OCI-LY1 (cell line): ENCODE data around the gene R3HCC1L.
"Not testable (repeated sequence)": the region's sequence is repeated elsewhere in the genome, so short reads cannot be mapped to it uniquely, and the experiment has no call there.

Source experiments
- EZH2 ChIP-seq: fragments of 200-600 bp; sonication (generic), shearing (Covaris generic); IDR thresholded peaks from 2 replicates; pipeline ENCODE4 v1.8.0; 2017; ENCODE audit warnings: borderline replicate concordance, mixed run types, mild to moderate bottlenecking, antibody characterized with exemption, low read length, moderate library complexity, mixed read lengths
- TF ChIP-seq, protein P1 (sequence below): fragments of 200-600 bp; sonication (generic), shearing (Covaris generic); IDR thresholded peaks from 2 replicates; pipeline ENCODE4 v1.5.1; 2017; ENCODE audit warnings: mild to moderate bottlenecking, antibody characterized with exemption, low read length, moderate library complexity, mixed read lengths

DNA sequence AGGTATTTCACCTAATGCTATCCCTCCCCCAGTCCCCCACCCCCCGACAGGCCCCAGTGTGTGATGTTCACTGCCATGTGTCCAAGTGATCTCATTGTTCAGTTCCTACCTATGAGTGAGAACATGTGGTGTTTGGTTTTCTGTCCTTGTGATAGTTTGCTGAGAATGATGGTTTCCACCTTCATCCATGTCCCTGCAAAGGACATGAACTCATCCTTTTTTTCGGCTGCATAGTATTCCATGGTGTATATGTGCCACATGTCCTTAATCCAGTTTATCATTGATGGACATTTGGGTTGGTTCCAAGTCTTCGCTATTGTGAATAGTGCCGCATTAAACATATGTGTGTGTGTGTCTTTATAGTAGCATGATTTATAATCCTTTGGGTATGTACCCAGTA is 56.3 kb downstream of the R3HCC1L start:
- TF ChIP-seq, protein P1, sequence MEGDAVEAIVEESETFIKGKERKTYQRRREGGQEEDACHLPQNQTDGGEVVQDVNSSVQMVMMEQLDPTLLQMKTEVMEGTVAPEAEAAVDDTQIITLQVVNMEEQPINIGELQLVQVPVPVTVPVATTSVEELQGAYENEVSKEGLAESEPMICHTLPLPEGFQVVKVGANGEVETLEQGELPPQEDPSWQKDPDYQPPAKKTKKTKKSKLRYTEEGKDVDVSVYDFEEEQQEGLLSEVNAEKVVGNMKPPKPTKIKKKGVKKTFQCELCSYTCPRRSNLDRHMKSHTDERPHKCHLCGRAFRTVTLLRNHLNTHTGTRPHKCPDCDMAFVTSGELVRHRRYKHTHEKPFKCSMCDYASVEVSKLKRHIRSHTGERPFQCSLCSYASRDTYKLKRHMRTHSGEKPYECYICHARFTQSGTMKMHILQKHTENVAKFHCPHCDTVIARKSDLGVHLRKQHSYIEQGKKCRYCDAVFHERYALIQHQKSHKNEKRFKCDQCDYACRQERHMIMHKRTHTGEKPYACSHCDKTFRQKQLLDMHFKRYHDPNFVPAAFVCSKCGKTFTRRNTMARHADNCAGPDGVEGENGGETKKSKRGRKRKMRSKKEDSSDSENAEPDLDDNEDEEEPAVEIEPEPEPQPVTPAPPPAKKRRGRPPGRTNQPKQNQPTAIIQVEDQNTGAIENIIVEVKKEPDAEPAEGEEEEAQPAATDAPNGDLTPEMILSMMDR = not testable (repeated sequence)
- not testable (repeated sequence) for TF ChIP-seq EZH2
